Urothelium cell line (cell line): Measurements from ENCODE around the gene MLEC.
A peak's percentile ranks its signal among the peaks of the same experiment; 100 is the strongest.

Source experiments
- DNase-seq: peaks from one replicate; pipeline ENCODE4 v3.0.0; 2011; ENCODE audit warnings: low spot score, mixed read lengths
- FAIRE-seq: peaks from 2 replicates; lab custom pipeline; 2011; peaks lifted over from hg19 to GRCh38; lab: Jason Lieb, UNC

MLEC gene

GRCh38 chr12:120690083-120690450, 3.1 kb downstream of the MLEC start:
- no peak for FAIRE-seq
- DNase-seq = no peak

- no peak for FAIRE-seq
Measured at GRCh38 chr12:120690978-120691377, 4.0 kb downstream of the MLEC start.

GRCh38 chr12:120692524-120693033, 5.6 kb downstream of the MLEC start:
- no peak for DNase-seq
- FAIRE-seq = no peak

More at GRCh38 chr12:120690978-120691377, 4.0 kb downstream of the MLEC start:
- no peak for DNase-seq

GRCh38 chr12:120693848-120694247, 6.9 kb downstream of the MLEC start:
- FAIRE-seq (no peak), DNase-seq (no peak)

- DNase-seq = no peak
- FAIRE-seq = no peak
Measured at GRCh38 chr12:120696626-120697025, 9.7 kb downstream of the MLEC start.

GRCh38 chr12:120697344-120697743, 10.4 kb downstream of the MLEC start:
- no peak for DNase-seq
- no peak for FAIRE-seq

GRCh38 chr12:120698665-120699064, 11.7 kb downstream of the MLEC start:
- no peak for DNase-seq
- no peak for FAIRE-seq

GRCh38 chr12:120699553-120699952, 12.6 kb downstream of the MLEC start:
- DNase-seq (no peak), FAIRE-seq (no peak)

GRCh38 chr12:120700886-120701285, 13.9 kb downstream of the MLEC start:
- DNase-seq (no peak), FAIRE-seq (no peak)

- DNase-seq (no peak), FAIRE-seq (no peak)
Measured at GRCh38 chr12:120702637-120703036, 15.7 kb downstream of the MLEC start.

GRCh38 chr12:120703311-120703942, 16.5 kb downstream of the MLEC start:
- FAIRE-seq (no peak), DNase-seq (no peak)

GRCh38 chr12:120705618-120706017, 18.7 kb downstream of the MLEC start:
- no peak for DNase-seq
- FAIRE-seq = no peak

- FAIRE-seq (no peak), DNase-seq (no peak)
Measured at GRCh38 chr12:120706029-120706428, 19.1 kb downstream of the MLEC start.

- FAIRE-seq = no peak
- no peak for DNase-seq
Measured at GRCh38 chr12:120708651-120709050, 21.7 kb downstream of the MLEC start.

GRCh38 chr12:120710031-120710804, 23.3 kb downstream of the MLEC start, which contains the start of gene UNC119B:
UNC119B (plus strand) TSS chr12:120710458; CDS start chr12:120710475, 17 bp downstream.
- peak; percentile 87 for DNase-seq
- FAIRE-seq = no peak

GRCh38 chr12:120710805-120711296, 23.9 kb downstream of the MLEC start:
- FAIRE-seq = no peak

GRCh38 chr12:120711411-120711810, 24.5 kb downstream of the MLEC start:
- FAIRE-seq = no peak
- peak; percentile 14 for DNase-seq

More at GRCh38 chr12:120710805-120711296, 23.9 kb downstream of the MLEC start:
- peak; percentile 36 for DNase-seq

GRCh38 chr12:120712610-120713009, 25.7 kb downstream of the MLEC start:
- no peak for DNase-seq
- no peak for FAIRE-seq

- peak; percentile 78 for DNase-seq
- no peak for FAIRE-seq
Measured at GRCh38 chr12:120713861-120714482, 27.0 kb downstream of the MLEC start.

- no peak for FAIRE-seq
- DNase-seq = no peak
Measured at GRCh38 chr12:120718055-120718454, 31.1 kb downstream of the MLEC start.

- no peak for DNase-seq
- no peak for FAIRE-seq
Measured at GRCh38 chr12:120719072-120719471, 32.1 kb downstream of the MLEC start.
